HG03558 (cell line): ENCODE results near the gene POR.
"Not testable (repeated sequence)": the region's sequence is repeated elsewhere in the genome, so short reads cannot be mapped to it uniquely, and the experiment has no call there.

Source experiments
- ATAC-seq: cut with Tn5 transposase; IDR thresholded peaks from one replicate; pipeline ENCODE4 v1.9.1; 2021; ENCODE audit warnings: moderate number of reproducible peaks; ENCODE audit not compliant: unreplicated experiment; ENCODE audit errors: extremely low read depth

The POR gene

GRCh38 chr7:75883265-75883824 is 31.6 kb upstream of the POR start:
- not testable (repeated sequence) for ATAC-seq

GRCh38 chr7:75884476-75884875 is 30.5 kb upstream of the POR start:
- no peak for ATAC-seq

GRCh38 chr7:75885036-75885435 is 29.9 kb upstream of the POR start:
- no peak for ATAC-seq

GRCh38 chr7:75887669-75888369 is 27.1 kb upstream of the POR start:
- ATAC-seq: no peak

GRCh38 chr7:75888464-75889222 is 26.3 kb upstream of the POR start:
- ATAC-seq: no peak

- no peak for ATAC-seq
These were observed 25.6 kb upstream of the POR start for GRCh38 chr7:75889223-75889825.

GRCh38 chr7:75889826-75890225 is 25.1 kb upstream of the POR start:
- ATAC-seq: no peak

- ATAC-seq: not testable (repeated sequence)
These were observed 23.7 kb upstream of the POR start for GRCh38 chr7:75891237-75891636.

- ATAC-seq: no peak
These were observed 23.0 kb upstream of the POR start for GRCh38 chr7:75891815-75892411.

- ATAC-seq: no peak
These were observed 22.2 kb upstream of the POR start for GRCh38 chr7:75892634-75893272.

GRCh38 chr7:75896803-75897327 is 18.1 kb upstream of the POR start:
- ATAC-seq: no peak

- ATAC-seq: no peak
These were observed 14.2 kb upstream of the POR start for GRCh38 chr7:75900617-75901315.

- ATAC-seq: no peak
These were observed 9.0 kb upstream of the POR start for GRCh38 chr7:75905785-75906604.

GRCh38 chr7:75906991-75907667 is 7.8 kb upstream of the POR start:
- ATAC-seq: no peak

- ATAC-seq: not testable (repeated sequence)
These were observed 7.3 kb upstream of the POR start for GRCh38 chr7:75907668-75908039.

GRCh38 chr7:75909521-75910132 is 5.3 kb upstream of the POR start:
- ATAC-seq: no peak

- ATAC-seq: not testable (repeated sequence)
These were observed 3.8 kb upstream of the POR start for GRCh38 chr7:75911186-75911585.

GRCh38 chr7:75913437-75913836 is 1.5 kb upstream of the POR start:
- no peak for ATAC-seq
